K562 (cell line): ENCODE results near the gene MFAP3L. TPM values are rescaled to one million over a fixed set of nuclear protein-coding genes. Genes with fewer than 3 reads are reported as not detected.

Experiments
- ATAC-seq: fragments of 200-7000 bp; cut with Tn5 transposase; 3 replicates; pipeline ENCODE4 v1.9.1; 2020; ENCODE audit warnings: moderate library complexity
- BruUV-seq: library from RNA; stranded (reverse); fragments of 400-500 nt; replicated peaks from 2 replicates; lab custom pipeline; 2021; lab: Mats Ljungman, UMichigan
- CTCF ChIA-PET: fragments of 300-600 bp; formaldehyde crosslinking; extraction: SDS; loops from one replicate; lab custom pipeline; 2021; ENCODE audit warnings: low intra/inter-chr PET ratio; lab: Yijun Ruan, JAX
- POLR2A ChIA-PET: fragments of 300-600, 350-650 bp; sonication (Branson Sonifier 250); formaldehyde crosslinking; extraction: SDS; loops from one replicate; lab custom pipeline; 2021; ENCODE audit warnings: antibody characterized with exemption, inconsistent platforms; lab: Yijun Ruan, JAX
- DNase-seq, 4 experiments: peaks; one replicate each; pipeline versions ENCODE4 v3.0.0 to v3.0.0-alpha.2; 2011 to 2018; ENCODE audit warnings: low spot score in 3 of 4, mixed read lengths in 3 of 4; ENCODE audit errors: extremely low read depth in 1 of 4
- FAIRE-seq: peaks from 2 replicates; lab custom pipeline; 2011; peaks lifted over from hg19 to GRCh38; lab: Jason Lieb, UNC
- H2AFZ ChIP-seq: 2 replicates; pipeline ENCODE4 v1.6.0; 2011; ENCODE audit warnings: low read depth, low read length, control low read depth, inconsistent platforms
- H3K27ac ChIP-seq: fragments of 200-600 bp; 3 replicates; pipeline ENCODE4 v1.8.0; 2011; ENCODE audit warnings: low read depth, mild to moderate bottlenecking, control low read depth, inconsistent platforms, low read length, moderate library complexity, mixed read lengths; ENCODE audit errors: extremely low read depth
- H3K27me3 ChIP-seq, 2 experiments: fragments of 300-600 bp in 1 of 2; 2 replicates in 1 of 2; 3 replicates in 1 of 2; pipeline versions ENCODE4 v1.6.0 to v1.8.0; 2011; ENCODE audit warnings: inconsistent platforms in 2 of 2, low read length in 2 of 2, mild to moderate bottlenecking in 1 of 2, mixed read lengths in 1 of 2, moderate library complexity in 1 of 2; ENCODE audit not compliant: control insufficient read depth in 2 of 2, insufficient read depth in 2 of 2
- H3K36me3 ChIP-seq: fragments of 300-600 bp; 3 replicates; pipeline ENCODE4 v1.8.0; 2011; ENCODE audit warnings: mild to moderate bottlenecking, low read length, inconsistent platforms; ENCODE audit not compliant: control insufficient read depth, insufficient read depth
- H3K4me1 ChIP-seq, 2 experiments: fragments of 200-600 bp in 1 of 2; replicated peaks in 1 of 2; 2 replicates in 1 of 2; 3 replicates in 1 of 2; pipeline versions ENCODE4 v1.5.1 to v1.8.0; 2011; ENCODE audit warnings: inconsistent platforms in 2 of 2, low read length in 2 of 2, mild to moderate bottlenecking in 1 of 2, mixed read lengths in 1 of 2, moderate library complexity in 1 of 2; ENCODE audit not compliant: control insufficient read depth in 2 of 2, insufficient read depth in 2 of 2
- H3K4me2 ChIP-seq: 2 replicates; pipeline ENCODE4 v1.6.1; 2011; ENCODE audit warnings: low read length, control low read depth, inconsistent platforms, mixed read lengths; ENCODE audit not compliant: insufficient read depth
- H3K4me3 ChIP-seq: fragments of 200-600 bp; sonication (generic), shearing (Covaris generic); 2 replicates; pipeline ENCODE4 v1.5.1; 2016; ENCODE audit warnings: control low read depth, inconsistent platforms
- H3K79me2 ChIP-seq: fragments of 200-600 bp; 3 replicates; pipeline ENCODE4 v1.8.0; 2011; ENCODE audit warnings: low read length, inconsistent platforms; ENCODE audit not compliant: control insufficient read depth, insufficient read depth
- H3K9ac ChIP-seq, 2 experiments: 2 replicates each; pipeline versions ENCODE4 v1.6.0 to v1.6.1; 2011; ENCODE audit warnings: low read depth in 2 of 2, low read length in 2 of 2, control low read depth in 1 of 2, inconsistent platforms in 1 of 2, mild to moderate bottlenecking in 1 of 2, mixed read lengths in 1 of 2; ENCODE audit not compliant: insufficient read depth in 1 of 2
- H3K9me1 ChIP-seq: one replicate; pipeline ENCODE4 v1.6.0; 2011; ENCODE audit warnings: inconsistent platforms, mild to moderate bottlenecking, low read length, moderate library complexity; ENCODE audit not compliant: control insufficient read depth, insufficient read depth
- H3K9me3 ChIP-seq: replicated peaks from 2 replicates; pipeline ENCODE4 v1.5.1; 2011; ENCODE audit warnings: low read depth, low read length, inconsistent platforms; ENCODE audit not compliant: control insufficient read depth, insufficient read depth
- H4K20me1 ChIP-seq: replicated peaks from 2 replicates; pipeline ENCODE4 v1.6.1; 2011; ENCODE audit warnings: low read length, inconsistent platforms, mixed read lengths; ENCODE audit not compliant: control insufficient read depth, insufficient read depth
- CHD4 ChIP-seq: fragments of 200-600 bp; sonication (generic); IDR thresholded peaks from 3 replicates; pipeline ENCODE4 v1.6.1; 2012; ENCODE audit warnings: low read depth, mild to moderate bottlenecking, mixed read lengths, low read length, inconsistent platforms; ENCODE audit not compliant: insufficient read depth, insufficient replicate concordance, poor library complexity, severe bottlenecking
- ELF2 ChIP-seq: fragments of 250-450 bp; sonication (Bioruptor Pico); IDR thresholded peaks from 2 replicates; pipeline ENCODE4 v1.5.0; 2021; ENCODE audit warnings: mild to moderate bottlenecking
- GABPB2 ChIP-seq: fragments of 250-450 bp; sonication (Bioruptor Pico); conservative IDR thresholded peaks from 2 replicates; pipeline ENCODE4 v1.5.1; 2021; ENCODE audit warnings: mild to moderate bottlenecking
- KAT2B ChIP-seq: IDR thresholded peaks from one replicate; pipeline ENCODE4 v1.6.1; 2012; ENCODE audit warnings: low read depth, mild to moderate bottlenecking, control low read depth, inconsistent platforms, low read length, moderate library complexity
- MAFG ChIP-seq: fragments of 450-650 bp; conservative IDR thresholded peaks from 2 replicates; pipeline ENCODE4 v1.6.1; 2016; ENCODE audit warnings: missing genetic modification characterization, missing compliant biosample characterization
- MEF2A ChIP-seq: IDR thresholded peaks from 2 replicates; pipeline ENCODE4 v1.6.1; 2011; ENCODE audit warnings: low read depth, mild to moderate bottlenecking, low read length, moderate library complexity; ENCODE audit not compliant: control insufficient read depth
- NFIX ChIP-seq: fragments of 250-450 bp; sonication (Bioruptor Pico); IDR thresholded peaks from 2 replicates; pipeline ENCODE4 v1.4.0; 2020; ENCODE audit warnings: low read depth, mild to moderate bottlenecking, moderate library complexity
- RFX7 ChIP-seq: fragments of 250-450 bp; sonication (Bioruptor Pico); IDR thresholded peaks from 2 replicates; pipeline ENCODE4 v1.5.1; 2021; ENCODE audit warnings: mild to moderate bottlenecking
- SRSF7 ChIP-seq: fragments of 200-400 bp; formaldehyde crosslinking; optimal IDR thresholded peaks from 2 replicates; pipeline ENCODE3; 2017; ENCODE audit warnings: mild to moderate bottlenecking, low read depth, low read length
- TEAD2 ChIP-seq: fragments of 450-650 bp; IDR thresholded peaks from 2 replicates; pipeline ENCODE4 v1.6.1; 2016; ENCODE audit warnings: missing genetic modification characterization, control low read depth, missing compliant biosample characterization
- THRAP3 ChIP-seq: fragments of 450-650 bp; IDR thresholded peaks from 2 replicates; pipeline ENCODE4 v1.6.1; 2016; ENCODE audit warnings: mild to moderate bottlenecking, inconsistent platforms, borderline replicate concordance
- XRCC3 ChIP-seq: fragments of 450-650 bp; IDR thresholded peaks from 2 replicates; pipeline ENCODE4 v1.6.1; 2017; ENCODE audit warnings: mild to moderate bottlenecking, moderate library complexity
- ZNF165 ChIP-seq: fragments of 250-450 bp; sonication (Bioruptor Pico); IDR thresholded peaks from 2 replicates; pipeline ENCODE4 v1.4.0; 2020; ENCODE audit warnings: borderline replicate concordance
- ZNF184 ChIP-seq: sonication (generic); formaldehyde crosslinking; IDR thresholded peaks from 2 replicates; pipeline ENCODE4 v1.5.0; 2020; ENCODE audit warnings: missing genetic modification reagents
- ZNF224 ChIP-seq: sonication (generic); formaldehyde crosslinking; IDR thresholded peaks from 2 replicates; pipeline ENCODE4 v1.8.0; 2022; ENCODE audit warnings: mild to moderate bottlenecking, missing genetic modification reagents
- WGBS: fragments of 100-300 bp; shearing (Covaris generic); methylation state at CpG from one replicate; pipeline ENCODE4 v1.1.6; 2016; ENCODE audit warnings: low coverage, mixed read lengths; ENCODE audit not compliant: insufficient coverage; ENCODE audit errors: missing lambda C conversion rate; 5-methylcytosine and 5-hydroxymethylcytosine counted together
- in situ Hi-C: fragments of 300-500 bp; cut with MboI; formaldehyde crosslinking; loops from 4 replicates; pipeline ENCODE4 v1.15.0; 2018; ENCODE audit warnings: inconsistent platforms, mixed read lengths
- intact Hi-C: fragments of 100-400 bp; cut with micrococcal nuclease; formaldehyde crosslinking; loops from 2 replicates; pipeline ENCODE4 v1.14.2; 2022
- polyA plus RNA-seq, 8 experiments: library from polyadenylated mRNA; depleted of rRNA in 4 of 8; stranded (reverse) in 5 of 8; unstranded in 3 of 8; fragments of >200 nt; fragmentation: Nextera tagmentation in 2 of 8; fragmentation: Illumina TruSeq in 1 of 8; extraction: Ambion mirVana in 2 of 8; extraction: Trizol in 1 of 8; gene quantifications; 2 replicates each; pipeline versions ENCODE4 v1.2.1 to v1.2.3, GENCODE V29; 2011 to 2014; ENCODE audit warnings: inconsistent platforms in 1 of 8, missing spikeins in 1 of 8
- total RNA-seq, 7 experiments: library from RNA; depleted of rRNA in 6 of 7; stranded (reverse); fragments of >200 nt in 6 of 7; fragmentation: Illumina TruSeq in 2 of 7; extraction: Trizol in 2 of 7; gene quantifications; 2 replicates each; pipeline versions ENCODE4 v1.2.1 to v1.2.3, GENCODE V29; 2011 to 2021; ENCODE audit warnings: low replicate concordance in 1 of 7
- TF ChIP-seq, protein P1 (sequence below): fragments of 250-450 bp; sonication (Bioruptor Pico); IDR thresholded peaks from 2 replicates; pipeline ENCODE4 v1.4.0; 2020; ENCODE audit warnings: mild to moderate bottlenecking, moderate library complexity

Gene MFAP3L
- total and polyA plus RNA-seq, 9 of the 15 experiments (the other 6 are each of a cell fraction or from before 2014, with no cell fraction given): 0.06 to 0.25 (median 0.20) TPM; not detected in 3

GRCh38 chr4:170051402-170051801 is 25.2 kb upstream of the MFAP3L start:
- no peaks in the 10 kb centered on the region for H3K9me1 ChIP-seq
- DNase-seq (no peak), FAIRE-seq (no peak), ATAC-seq (0 out of 3 replicates have a peak, but pooled peaks have one; percentile 27)
- no peaks in the 10 kb centered on the region for H3K9me3 ChIP-seq
- no peak overlapping the region for H3K27ac ChIP-seq
- in situ Hi-C loops (no loop called here), intact Hi-C loops (no loop called here)
- H3K27me3 ChIP-seq: no peaks in the 10 kb centered on the region
- H3K4me2 ChIP-seq: no peak overlapping the region
- ChIA-PET CTCF (no interaction called here), POLR2A (no interaction called here)
- no peak overlapping the region for H3K9ac ChIP-seq
- H3K4me1 ChIP-seq: no peaks in the 10 kb centered on the region
- TF ChIP-seq ZNF224 (CRISPR knock-in tag): no peak
- no peak for TF ChIP-seq RFX7 (CRISPR knock-in tag)
- no peak for TF ChIP-seq KAT2B
- TF ChIP-seq ELF2: no peak
- no peak for TF ChIP-seq ZNF184
- TF ChIP-seq TEAD2 (tag): no peak
- H3K36me3 ChIP-seq: no peaks in the 10 kb centered on the region
- WGBS: 0% methylated on average over 2 of the region's 2 CpGs
- no peaks in the 10 kb centered on the region for H4K20me1 ChIP-seq
- no peak overlapping the region for H2AFZ ChIP-seq
- BruUV-seq: no TSS peak
- no peak overlapping the region for H3K4me3 ChIP-seq
- H3K79me2 ChIP-seq: no peaks in the 10 kb centered on the region

GRCh38 chr4:170049766-170050165 is 23.6 kb upstream of the MFAP3L start:
- no peaks in the 10 kb centered on the region for H3K36me3 ChIP-seq
- 0% methylated on average over 6 of the region's 6 CpGs for WGBS
- BruUV-seq: no TSS peak
- H3K9ac ChIP-seq: no peak overlapping the region
- H3K79me2 ChIP-seq: no peaks in the 10 kb centered on the region
- H3K4me1 ChIP-seq: no peaks in the 10 kb centered on the region
- ChIA-PET POLR2A (interaction anchor here (0.7 kb wide), 1 partner anchor 20 kb away, joined by 3 read pairs; no protein-coding TSS in a partner anchor), CTCF (interaction anchor here (0.6 to 1.3 kb wide), 2 partner anchors 240 to 657 kb away, joined by 3 read pairs; no protein-coding TSS in a partner anchor)
- no peaks in the 10 kb centered on the region for H3K9me1 ChIP-seq
- intact Hi-C loops (loop anchor here (10.0 kb wide), 1 partner anchor 145 kb away; no protein-coding TSS in a partner anchor), in situ Hi-C loops (loop anchor here (25.0 kb wide), 1 partner anchor 437 kb away; the partner anchor contains the start of genes CLCN3 and NEK1)
- no peak for FAIRE-seq
- no peak for DNase-seq
- no peak overlapping the region for H3K4me2 ChIP-seq
- H3K9me3 ChIP-seq: no peaks in the 10 kb centered on the region
- no peaks in the 10 kb centered on the region for H3K27me3 ChIP-seq
- H2AFZ ChIP-seq: no peak overlapping the region
- no peak overlapping the region for H3K4me3 ChIP-seq
- H3K27ac ChIP-seq: no peak overlapping the region
- H4K20me1 ChIP-seq: no peaks in the 10 kb centered on the region
- ATAC-seq: no peak
- TF ChIP-seq XRCC3 (no peak), MAFG (no peak), MEF2A (no peak), THRAP3 (no peak), NFIX (no peak), CHD4 (no peak), ZNF165 (CRISPR knock-in tag) (no peak), SRSF7 (no peak), GABPB2 (CRISPR knock-in tag) (no peak)
- TF ChIP-seq, protein P1, sequence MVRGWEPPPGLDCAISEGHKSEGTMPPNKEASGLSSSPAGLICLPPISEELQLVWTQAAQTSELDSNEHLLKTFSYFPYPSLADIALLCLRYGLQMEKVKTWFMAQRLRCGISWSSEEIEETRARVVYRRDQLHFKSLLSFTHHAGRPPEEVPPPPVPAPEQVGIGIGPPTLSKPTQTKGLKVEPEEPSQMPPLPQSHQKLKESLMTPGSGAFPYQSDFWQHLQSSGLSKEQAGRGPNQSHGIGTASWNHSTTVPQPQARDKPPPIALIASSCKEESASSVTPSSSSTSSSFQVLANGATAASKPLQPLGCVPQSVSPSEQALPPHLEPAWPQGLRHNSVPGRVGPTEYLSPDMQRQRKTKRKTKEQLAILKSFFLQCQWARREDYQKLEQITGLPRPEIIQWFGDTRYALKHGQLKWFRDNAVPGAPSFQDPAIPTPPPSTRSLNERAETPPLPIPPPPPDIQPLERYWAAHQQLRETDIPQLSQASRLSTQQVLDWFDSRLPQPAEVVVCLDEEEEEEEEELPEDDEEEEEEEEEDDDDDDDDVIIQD (CRISPR knock-in tag): no peak
